ENCODE measurements around the gene MYH16.
"Not testable (repeated sequence)": the region's sequence is repeated elsewhere in the genome, so short reads cannot be mapped to it uniquely, and the experiment has no call there.

Gene MYH16

DNA sequence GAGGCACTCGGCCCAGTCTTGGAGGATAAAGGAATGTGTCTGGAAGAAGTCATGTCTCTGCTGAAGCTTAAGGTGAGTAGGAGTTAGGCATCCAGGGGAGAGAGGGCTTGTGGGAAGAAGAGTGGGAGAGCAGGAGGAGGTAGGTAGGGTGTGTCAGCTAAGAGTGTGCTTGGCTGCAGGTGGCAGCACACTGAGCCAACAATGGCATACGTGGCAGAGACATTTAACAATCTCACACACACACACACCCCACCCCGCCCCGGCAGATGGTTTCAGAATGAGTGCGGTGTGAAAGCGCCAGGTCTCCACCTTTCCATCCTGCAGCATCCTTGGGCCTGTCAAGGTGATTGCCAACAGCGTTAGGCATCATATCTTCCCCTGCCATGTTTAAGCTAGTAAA is 41.9 kb downstream of the MYH16 start:
- ATAC-seq, result no peak
- no peak for TF ChIP-seq ESRRG (CRISPR knock-in tag; IDR thresholded peaks at IDR 0.05)
- TF ChIP-seq ZFP30 (CRISPR knock-in tag; IDR thresholded peaks at IDR 0.05), result no peak
- no peak for TF ChIP-seq GLIS3 (CRISPR knock-in tag; IDR thresholded peaks at IDR 0.05)
- no peak for TF ChIP-seq TOX (CRISPR knock-in tag; IDR thresholded peaks at IDR 0.05; ENCODE audit: borderline replicate concordance)
- no peak for TF ChIP-seq SNAI2 (CRISPR knock-in tag; IDR thresholded peaks at IDR 0.05)
- TF ChIP-seq, protein P1, sequence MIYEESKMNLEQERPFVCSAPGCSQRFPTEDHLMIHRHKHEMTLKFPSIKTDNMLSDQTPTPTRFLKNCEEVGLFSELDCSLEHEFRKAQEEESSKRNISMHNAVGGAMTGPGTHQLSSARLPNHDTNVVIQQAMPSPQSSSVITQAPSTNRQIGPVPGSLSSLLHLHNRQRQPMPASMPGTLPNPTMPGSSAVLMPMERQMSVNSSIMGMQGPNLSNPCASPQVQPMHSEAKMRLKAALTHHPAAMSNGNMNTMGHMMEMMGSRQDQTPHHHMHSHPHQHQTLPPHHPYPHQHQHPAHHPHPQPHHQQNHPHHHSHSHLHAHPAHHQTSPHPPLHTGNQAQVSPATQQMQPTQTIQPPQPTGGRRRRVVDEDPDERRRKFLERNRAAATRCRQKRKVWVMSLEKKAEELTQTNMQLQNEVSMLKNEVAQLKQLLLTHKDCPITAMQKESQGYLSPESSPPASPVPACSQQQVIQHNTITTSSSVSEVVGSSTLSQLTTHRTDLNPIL (CRISPR knock-in tag; IDR thresholded peaks at IDR 0.05; ENCODE audit: low read depth), result no peak
- TF ChIP-seq ZNF70 (CRISPR knock-in tag; IDR thresholded peaks at IDR 0.05), result no peak
- TF ChIP-seq, protein P2, sequence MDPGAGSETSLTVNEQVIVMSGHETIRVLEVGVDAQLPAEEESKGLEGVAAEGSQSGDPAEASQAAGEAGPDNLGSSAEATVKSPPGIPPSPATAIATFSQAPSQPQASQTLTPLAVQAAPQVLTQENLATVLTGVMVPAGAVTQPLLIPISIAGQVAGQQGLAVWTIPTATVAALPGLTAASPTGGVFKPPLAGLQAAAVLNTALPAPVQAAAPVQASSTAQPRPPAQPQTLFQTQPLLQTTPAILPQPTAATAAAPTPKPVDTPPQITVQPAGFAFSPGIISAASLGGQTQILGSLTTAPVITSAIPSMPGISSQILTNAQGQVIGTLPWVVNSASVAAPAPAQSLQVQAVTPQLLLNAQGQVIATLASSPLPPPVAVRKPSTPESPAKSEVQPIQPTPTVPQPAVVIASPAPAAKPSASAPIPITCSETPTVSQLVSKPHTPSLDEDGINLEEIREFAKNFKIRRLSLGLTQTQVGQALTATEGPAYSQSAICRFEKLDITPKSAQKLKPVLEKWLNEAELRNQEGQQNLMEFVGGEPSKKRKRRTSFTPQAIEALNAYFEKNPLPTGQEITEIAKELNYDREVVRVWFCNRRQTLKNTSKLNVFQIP (CRISPR knock-in tag; IDR thresholded peaks at IDR 0.05; ENCODE audit: borderline replicate concordance, low read depth), result no peak
- no peak for TF ChIP-seq ZFP3 (CRISPR knock-in tag; IDR thresholded peaks at IDR 0.05)
- TF ChIP-seq ISL1 (CRISPR knock-in tag; IDR thresholded peaks at IDR 0.05), result no peak
- TF ChIP-seq ZNF8 (CRISPR knock-in tag; IDR thresholded peaks at IDR 0.05), result no peak
- no peak for TF ChIP-seq PPARA (CRISPR knock-in tag; IDR thresholded peaks at IDR 0.05; ENCODE audit: borderline replicate concordance)
- TF ChIP-seq CSDC2 (CRISPR knock-in tag; IDR thresholded peaks at IDR 0.05), result no peak
- TF ChIP-seq OSR1 (CRISPR knock-in tag; IDR thresholded peaks at IDR 0.05), result no peak

DNA sequence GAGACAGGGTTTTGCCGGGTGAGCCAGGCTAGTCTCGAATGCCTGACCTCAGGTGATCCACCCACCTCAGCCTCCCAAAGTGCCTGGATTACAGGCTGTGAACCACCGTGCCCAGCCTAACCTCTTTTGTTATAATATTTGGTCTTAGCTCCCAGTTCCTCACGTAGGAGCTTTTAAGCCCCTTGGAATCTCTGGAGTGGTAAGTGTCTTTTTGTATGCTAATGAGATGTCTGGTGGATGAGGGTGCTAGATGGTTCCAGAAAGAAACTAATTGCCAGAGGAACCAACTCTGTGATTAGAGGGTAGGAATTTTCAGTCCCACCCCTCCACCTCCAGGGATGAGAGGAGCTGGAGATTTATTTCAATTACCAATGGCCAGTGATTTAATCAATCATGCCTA is 47.7 kb downstream of the MYH16 start:
- TF ChIP-seq, protein P1 (CRISPR knock-in tag; IDR thresholded peaks at IDR 0.05; ENCODE audit: low read depth), result no peak
- TF ChIP-seq ZFP3 (CRISPR knock-in tag; IDR thresholded peaks at IDR 0.05), result no peak
- no peak for TF ChIP-seq GLIS3 (CRISPR knock-in tag; IDR thresholded peaks at IDR 0.05)
- TF ChIP-seq, protein P3, sequence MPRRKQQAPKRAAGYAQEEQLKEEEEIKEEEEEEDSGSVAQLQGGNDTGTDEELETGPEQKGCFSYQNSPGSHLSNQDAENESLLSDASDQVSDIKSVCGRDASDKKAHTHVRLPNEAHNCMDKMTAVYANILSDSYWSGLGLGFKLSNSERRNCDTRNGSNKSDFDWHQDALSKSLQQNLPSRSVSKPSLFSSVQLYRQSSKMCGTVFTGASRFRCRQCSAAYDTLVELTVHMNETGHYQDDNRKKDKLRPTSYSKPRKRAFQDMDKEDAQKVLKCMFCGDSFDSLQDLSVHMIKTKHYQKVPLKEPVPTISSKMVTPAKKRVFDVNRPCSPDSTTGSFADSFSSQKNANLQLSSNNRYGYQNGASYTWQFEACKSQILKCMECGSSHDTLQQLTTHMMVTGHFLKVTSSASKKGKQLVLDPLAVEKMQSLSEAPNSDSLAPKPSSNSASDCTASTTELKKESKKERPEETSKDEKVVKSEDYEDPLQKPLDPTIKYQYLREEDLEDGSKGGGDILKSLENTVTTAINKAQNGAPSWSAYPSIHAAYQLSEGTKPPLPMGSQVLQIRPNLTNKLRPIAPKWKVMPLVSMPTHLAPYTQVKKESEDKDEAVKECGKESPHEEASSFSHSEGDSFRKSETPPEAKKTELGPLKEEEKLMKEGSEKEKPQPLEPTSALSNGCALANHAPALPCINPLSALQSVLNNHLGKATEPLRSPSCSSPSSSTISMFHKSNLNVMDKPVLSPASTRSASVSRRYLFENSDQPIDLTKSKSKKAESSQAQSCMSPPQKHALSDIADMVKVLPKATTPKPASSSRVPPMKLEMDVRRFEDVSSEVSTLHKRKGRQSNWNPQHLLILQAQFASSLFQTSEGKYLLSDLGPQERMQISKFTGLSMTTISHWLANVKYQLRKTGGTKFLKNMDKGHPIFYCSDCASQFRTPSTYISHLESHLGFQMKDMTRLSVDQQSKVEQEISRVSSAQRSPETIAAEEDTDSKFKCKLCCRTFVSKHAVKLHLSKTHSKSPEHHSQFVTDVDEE (CRISPR knock-in tag; IDR thresholded peaks at IDR 0.05), result no peak
- TF ChIP-seq OSR1 (CRISPR knock-in tag; IDR thresholded peaks at IDR 0.05), result no peak
- TF ChIP-seq ZNF8 (CRISPR knock-in tag; IDR thresholded peaks at IDR 0.05), result no peak
- TF ChIP-seq, protein P4, sequence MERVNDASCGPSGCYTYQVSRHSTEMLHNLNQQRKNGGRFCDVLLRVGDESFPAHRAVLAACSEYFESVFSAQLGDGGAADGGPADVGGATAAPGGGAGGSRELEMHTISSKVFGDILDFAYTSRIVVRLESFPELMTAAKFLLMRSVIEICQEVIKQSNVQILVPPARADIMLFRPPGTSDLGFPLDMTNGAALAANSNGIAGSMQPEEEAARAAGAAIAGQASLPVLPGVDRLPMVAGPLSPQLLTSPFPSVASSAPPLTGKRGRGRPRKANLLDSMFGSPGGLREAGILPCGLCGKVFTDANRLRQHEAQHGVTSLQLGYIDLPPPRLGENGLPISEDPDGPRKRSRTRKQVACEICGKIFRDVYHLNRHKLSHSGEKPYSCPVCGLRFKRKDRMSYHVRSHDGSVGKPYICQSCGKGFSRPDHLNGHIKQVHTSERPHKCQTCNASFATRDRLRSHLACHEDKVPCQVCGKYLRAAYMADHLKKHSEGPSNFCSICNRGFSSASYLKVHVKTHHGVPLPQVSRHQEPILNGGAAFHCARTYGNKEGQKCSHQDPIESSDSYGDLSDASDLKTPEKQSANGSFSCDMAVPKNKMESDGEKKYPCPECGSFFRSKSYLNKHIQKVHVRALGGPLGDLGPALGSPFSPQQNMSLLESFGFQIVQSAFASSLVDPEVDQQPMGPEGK (CRISPR knock-in tag; IDR thresholded peaks at IDR 0.05; ENCODE audit: borderline replicate concordance), result no peak
- TF ChIP-seq PPARA (CRISPR knock-in tag; IDR thresholded peaks at IDR 0.05; ENCODE audit: borderline replicate concordance), result no peak
- no peak for TF ChIP-seq ZFP30 (CRISPR knock-in tag; IDR thresholded peaks at IDR 0.05)
- no peak for TF ChIP-seq TCF4 (CRISPR knock-in tag; IDR thresholded peaks at IDR 0.05; ENCODE audit: borderline replicate concordance)
- no peak for TF ChIP-seq SNAI2 (CRISPR knock-in tag; IDR thresholded peaks at IDR 0.05)
- TF ChIP-seq ESRRG (CRISPR knock-in tag; IDR thresholded peaks at IDR 0.05), result no peak

DNA sequence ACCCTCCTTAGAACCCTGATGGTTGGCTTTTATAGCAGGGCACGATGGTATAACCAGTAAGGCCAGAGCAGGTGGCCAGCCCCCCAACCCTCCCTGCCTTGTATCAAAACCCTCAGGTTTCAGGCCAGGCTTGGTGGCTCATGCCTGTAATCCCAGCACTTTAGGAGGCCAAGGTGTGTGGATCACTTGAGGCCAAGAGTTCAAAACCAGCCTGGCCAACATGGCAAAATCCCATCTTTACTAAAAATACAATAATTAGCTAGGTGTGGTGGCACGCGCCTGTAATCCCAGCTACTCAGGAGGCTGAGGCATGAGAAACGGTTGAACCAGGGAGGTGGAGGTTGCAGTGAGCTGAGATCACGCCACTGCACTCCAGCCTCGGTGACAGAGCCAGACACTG is 50.0 kb downstream of the MYH16 start:
- not testable (repeated sequence) for ATAC-seq

More for the DNA sequence above, 47.7 kb downstream of the MYH16 start:
- ATAC-seq, result no peak

DNA sequence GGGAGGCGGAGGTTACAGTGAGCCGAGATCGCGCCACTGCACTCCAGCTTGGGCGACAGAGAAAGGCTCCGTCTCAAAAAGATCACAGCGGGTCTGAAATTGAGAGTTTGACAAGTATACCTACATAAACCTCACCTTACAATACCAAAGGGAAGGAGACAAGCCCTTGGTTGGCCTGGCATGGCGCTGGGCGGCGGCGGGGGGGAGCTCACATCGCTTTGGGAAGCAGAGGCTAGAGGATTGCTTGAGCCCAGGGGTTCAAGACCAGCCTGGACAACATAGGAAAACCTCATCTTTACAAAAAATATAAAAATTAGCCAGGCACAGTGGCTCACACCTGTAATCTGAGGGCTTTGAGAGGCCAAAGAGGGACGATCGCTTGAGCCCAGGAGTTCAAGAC is 51.9 kb downstream of the MYH16 start:
- no peak for ATAC-seq
- no peak for TF ChIP-seq TCF4 (CRISPR knock-in tag; IDR thresholded peaks at IDR 0.05; ENCODE audit: borderline replicate concordance)
- TF ChIP-seq OSR1 (CRISPR knock-in tag; IDR thresholded peaks at IDR 0.05), result no peak
- no peak for TF ChIP-seq RARB (CRISPR knock-in tag; IDR thresholded peaks at IDR 0.05)
- TF ChIP-seq ARNTL (CRISPR knock-in tag; IDR thresholded peaks at IDR 0.05; ENCODE audit: borderline replicate concordance, low read depth), result no peak
- TF ChIP-seq ZFP3 (CRISPR knock-in tag; IDR thresholded peaks at IDR 0.05), result no peak
- TF ChIP-seq, protein P5, sequence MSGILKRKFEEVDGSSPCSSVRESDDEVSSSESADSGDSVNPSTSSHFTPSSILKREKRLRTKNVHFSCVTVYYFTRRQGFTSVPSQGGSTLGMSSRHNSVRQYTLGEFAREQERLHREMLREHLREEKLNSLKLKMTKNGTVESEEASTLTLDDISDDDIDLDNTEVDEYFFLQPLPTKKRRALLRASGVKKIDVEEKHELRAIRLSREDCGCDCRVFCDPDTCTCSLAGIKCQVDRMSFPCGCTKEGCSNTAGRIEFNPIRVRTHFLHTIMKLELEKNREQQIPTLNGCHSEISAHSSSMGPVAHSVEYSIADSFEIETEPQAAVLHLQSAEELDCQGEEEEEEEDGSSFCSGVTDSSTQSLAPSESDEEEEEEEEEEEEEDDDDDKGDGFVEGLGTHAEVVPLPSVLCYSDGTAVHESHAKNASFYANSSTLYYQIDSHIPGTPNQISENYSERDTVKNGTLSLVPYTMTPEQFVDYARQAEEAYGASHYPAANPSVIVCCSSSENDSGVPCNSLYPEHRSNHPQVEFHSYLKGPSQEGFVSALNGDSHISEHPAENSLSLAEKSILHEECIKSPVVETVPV (CRISPR knock-in tag; IDR thresholded peaks at IDR 0.05), result no peak
- TF ChIP-seq, protein P3 (CRISPR knock-in tag; IDR thresholded peaks at IDR 0.05), result no peak
- TF ChIP-seq, protein P1 (CRISPR knock-in tag; IDR thresholded peaks at IDR 0.05; ENCODE audit: low read depth), result no peak

All from SK-N-SH treated with all-trans-retinoic acid at 6 μM for 48 hours (cell line).